SK-N-SH treated with all-trans-retinoic acid at 6 μM for 48 hours (cell line): ENCODE results near the gene OSR1.
"Not testable (repeated sequence)": the region's sequence is repeated elsewhere in the genome, so short reads cannot be mapped to it uniquely, and the experiment has no call there.

ENCODE experiments used
- ATAC-seq: fragments of 200-7000 bp; cut with Tn5 transposase; 3 replicates; pipeline ENCODE4 v1.9.1; 2020; ENCODE audit warnings: mild to moderate bottlenecking, moderate library complexity
- ESRRG ChIP-seq: fragments of 250-450 bp; sonication (Bioruptor Pico); IDR thresholded peaks from 2 replicates; pipeline ENCODE4 v1.6.1; 2021; ENCODE audit warnings: mild to moderate bottlenecking
- GLIS3 ChIP-seq: fragments of 250-450 bp; sonication (Bioruptor Pico); IDR thresholded peaks from 2 replicates; pipeline ENCODE4 v1.5.0; 2020; ENCODE audit warnings: mild to moderate bottlenecking, moderate library complexity
- PPARA ChIP-seq: fragments of 250-450 bp; sonication (Bioruptor Pico); IDR thresholded peaks from 2 replicates; pipeline ENCODE4 v1.5.0; 2020; ENCODE audit warnings: mild to moderate bottlenecking, borderline replicate concordance
- SNAI2 ChIP-seq: fragments of 250-450 bp; sonication (Bioruptor Pico); IDR thresholded peaks from 2 replicates; pipeline ENCODE4 v1.5.0; 2020; ENCODE audit warnings: mild to moderate bottlenecking, moderate library complexity
- ZFP30 ChIP-seq: fragments of 450-650 bp; formaldehyde crosslinking; IDR thresholded peaks from 2 replicates; pipeline ENCODE4 v1.5.0; 2022; ENCODE audit warnings: mild to moderate bottlenecking, moderate library complexity
- ZNF70 ChIP-seq: fragments of 450-650 bp; formaldehyde crosslinking; IDR thresholded peaks from 2 replicates; pipeline ENCODE4 v1.5.0; 2020; ENCODE audit warnings: mild to moderate bottlenecking, moderate library complexity
- TF ChIP-seq, protein P1 (sequence below): fragments of 250-450 bp; sonication (Bioruptor Pico); IDR thresholded peaks from 2 replicates; pipeline ENCODE4 v1.8.0; 2021; ENCODE audit warnings: low read depth, mild to moderate bottlenecking, moderate library complexity, borderline replicate concordance

OSR1 gene

DNA sequence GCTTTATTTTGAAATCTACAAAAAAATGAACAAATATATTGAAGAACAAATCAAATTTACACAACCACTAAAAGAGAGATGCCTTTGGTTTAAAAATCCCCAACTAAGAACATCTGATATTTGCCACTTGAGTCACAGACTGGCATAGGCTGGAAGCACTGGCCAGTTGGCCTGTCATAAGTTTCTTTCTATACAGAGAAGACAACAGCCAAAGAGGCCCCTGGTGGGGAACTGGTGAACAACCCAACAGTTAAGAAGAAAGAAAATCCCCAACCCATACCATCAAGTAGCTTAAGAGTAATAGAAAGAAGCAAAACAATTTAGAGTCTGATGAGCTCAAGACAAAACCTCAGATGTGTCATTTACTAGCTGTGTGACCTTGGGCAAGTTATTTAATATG, 45.5 kb downstream of the OSR1 start:
- TF ChIP-seq SNAI2 (CRISPR knock-in tag) (no peak), ESRRG (CRISPR knock-in tag) (no peak), ZNF70 (CRISPR knock-in tag) (no peak), ZFP30 (no peak), PPARA (CRISPR knock-in tag) (no peak)
- TF ChIP-seq, protein P1, sequence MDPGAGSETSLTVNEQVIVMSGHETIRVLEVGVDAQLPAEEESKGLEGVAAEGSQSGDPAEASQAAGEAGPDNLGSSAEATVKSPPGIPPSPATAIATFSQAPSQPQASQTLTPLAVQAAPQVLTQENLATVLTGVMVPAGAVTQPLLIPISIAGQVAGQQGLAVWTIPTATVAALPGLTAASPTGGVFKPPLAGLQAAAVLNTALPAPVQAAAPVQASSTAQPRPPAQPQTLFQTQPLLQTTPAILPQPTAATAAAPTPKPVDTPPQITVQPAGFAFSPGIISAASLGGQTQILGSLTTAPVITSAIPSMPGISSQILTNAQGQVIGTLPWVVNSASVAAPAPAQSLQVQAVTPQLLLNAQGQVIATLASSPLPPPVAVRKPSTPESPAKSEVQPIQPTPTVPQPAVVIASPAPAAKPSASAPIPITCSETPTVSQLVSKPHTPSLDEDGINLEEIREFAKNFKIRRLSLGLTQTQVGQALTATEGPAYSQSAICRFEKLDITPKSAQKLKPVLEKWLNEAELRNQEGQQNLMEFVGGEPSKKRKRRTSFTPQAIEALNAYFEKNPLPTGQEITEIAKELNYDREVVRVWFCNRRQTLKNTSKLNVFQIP (CRISPR knock-in tag), result no peak
- ATAC-seq, result peak; percentile 94

DNA sequence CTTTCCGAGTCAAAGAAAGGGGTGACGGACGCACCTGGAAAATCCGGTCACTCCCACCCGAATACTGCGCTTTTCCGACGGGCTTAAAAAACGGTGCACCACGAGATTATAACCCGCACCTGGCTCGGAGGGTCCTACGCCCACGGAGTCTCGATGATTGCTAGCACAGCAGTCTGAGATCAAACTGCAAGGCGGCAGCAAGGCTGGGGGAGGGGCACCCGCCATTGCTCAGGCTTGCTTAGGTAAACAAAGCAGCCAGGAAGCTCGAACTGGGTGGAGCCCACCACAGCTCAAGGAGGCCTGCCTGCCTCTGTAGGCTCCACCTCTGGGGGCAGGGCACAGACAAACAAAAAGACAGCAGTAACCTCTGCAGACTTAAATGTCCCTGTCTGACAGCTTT, 52.4 kb downstream of the OSR1 start:
- ATAC-seq, result not testable (repeated sequence)

DNA sequence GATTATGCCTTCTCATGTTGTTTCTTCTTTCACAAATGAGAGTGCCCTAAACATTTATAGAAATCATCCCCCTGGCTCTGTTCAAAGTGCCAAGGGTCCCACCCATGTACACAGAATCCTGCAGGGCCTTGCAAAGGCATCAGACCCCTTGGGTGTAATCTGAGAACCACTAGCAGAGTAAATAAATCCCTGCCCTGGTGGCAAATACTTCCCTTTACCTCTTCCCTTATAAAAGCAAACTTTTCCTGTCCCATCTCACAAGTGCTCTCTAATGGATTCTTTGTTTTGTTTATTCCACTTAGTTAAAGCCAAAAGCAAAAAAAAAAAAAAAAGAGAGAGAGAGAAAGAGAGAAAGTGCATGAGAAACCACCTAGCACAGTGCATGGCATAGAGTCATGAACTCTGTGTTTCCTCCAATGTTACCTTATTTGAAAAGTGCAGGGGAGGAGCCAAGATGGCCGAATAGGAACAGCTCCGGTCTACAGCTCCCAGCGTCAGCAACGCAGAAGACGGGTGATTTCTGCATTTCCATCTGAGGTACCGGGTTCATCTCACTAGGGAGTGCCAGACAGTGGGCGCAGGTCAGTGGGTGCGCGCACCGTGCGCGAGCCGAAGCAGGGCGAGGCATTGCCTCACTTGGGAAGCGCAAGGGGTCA, 52.9 kb downstream of the OSR1 start:
- ATAC-seq, result peak; percentile 33; the same call in 1 of the 3 replicates

DNA sequence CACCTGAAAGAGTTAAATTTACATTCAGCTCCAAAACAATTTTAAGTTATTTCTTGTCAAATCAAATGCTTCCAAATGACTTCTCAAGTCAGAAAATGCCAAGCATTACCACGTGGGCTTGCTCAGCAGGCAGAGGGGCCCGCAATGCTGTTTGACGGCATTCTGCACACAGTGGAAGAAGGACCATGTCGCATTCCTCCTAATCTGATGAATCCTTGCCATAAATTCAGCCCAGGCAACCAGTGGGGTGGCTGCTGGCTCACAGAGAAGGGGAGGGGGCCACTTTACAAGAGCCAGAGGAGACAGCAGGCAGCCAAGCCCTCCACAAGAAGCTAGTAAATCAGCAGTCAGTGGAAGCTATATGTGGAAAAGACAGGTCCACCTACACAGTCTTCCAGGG, 56.7 kb downstream of the OSR1 start:
- no peak for ATAC-seq
- TF ChIP-seq GLIS3, result no peak
